HEK293 (cell line): Measurements from ENCODE around the gene NDUFA3.

Experiments used
- PRDM1 ChIP-seq: fragments of 450-650 bp; formaldehyde crosslinking; IDR thresholded peaks from 2 replicates; pipeline ENCODE4; 2016; ENCODE audit warnings: missing biosample characterization, missing genetic modification characterization
- YY1 ChIP-seq: fragments of 450-650 bp; formaldehyde crosslinking; IDR thresholded peaks from 2 replicates; pipeline ENCODE4 v1.5.1; 2018; ENCODE audit warnings: missing biosample characterization, missing genetic modification characterization
- ZNF112 ChIP-seq: fragments of 450-650 bp; formaldehyde crosslinking; IDR thresholded peaks from 2 replicates; pipeline ENCODE4 v1.5.0; 2017; ENCODE audit warnings: missing biosample characterization, missing genetic modification characterization
- ZNF175 ChIP-seq: fragments of 450-650 bp; formaldehyde crosslinking; IDR thresholded peaks from 2 replicates; pipeline ENCODE4 v1.5.1; 2016; ENCODE audit warnings: missing biosample characterization, missing genetic modification characterization
- ZNF223 ChIP-seq: fragments of 450-650 bp; formaldehyde crosslinking; IDR thresholded peaks from 2 replicates; pipeline ENCODE4 v1.5.1; 2016; ENCODE audit warnings: missing biosample characterization, missing genetic modification characterization
- ZNF449 ChIP-seq: fragments of 450-650 bp; formaldehyde crosslinking; IDR thresholded peaks from 2 replicates; pipeline ENCODE4 v1.5.1; 2017; ENCODE audit warnings: missing biosample characterization, mild to moderate bottlenecking, missing genetic modification characterization, moderate library complexity
- ZNF548 ChIP-seq: fragments of 450-650 bp; formaldehyde crosslinking; IDR thresholded peaks from 2 replicates; pipeline ENCODE4 v1.5.1; 2016; ENCODE audit warnings: missing biosample characterization, missing genetic modification characterization
- ZNF571 ChIP-seq: fragments of 450-650 bp; formaldehyde crosslinking; IDR thresholded peaks from 2 replicates; pipeline ENCODE4 v1.5.0; 2017; ENCODE audit warnings: missing biosample characterization, missing genetic modification characterization
- TF ChIP-seq, protein P1 (sequence below): fragments of 450-650 bp; formaldehyde crosslinking; IDR thresholded peaks from 2 replicates; pipeline ENCODE4 v1.5.1; 2016; ENCODE audit warnings: missing biosample characterization, missing genetic modification characterization

GRCh38 chr19:54124393-54124792 lies 21.7 kb downstream of the NDUFA3 start:
- TF ChIP-seq PRDM1 (no peak), ZNF449 (tag by site-specific recombination) (no peak), YY1 (tag by site-specific recombination) (no peak), ZNF548 (tag by site-specific recombination) (no peak), ZNF112 (tag by site-specific recombination) (no peak), ZNF571 (tag by site-specific recombination) (no peak), ZNF175 (tag by site-specific recombination) (no peak), ZNF223 (tag by site-specific recombination) (no peak)
- TF ChIP-seq, protein P1, sequence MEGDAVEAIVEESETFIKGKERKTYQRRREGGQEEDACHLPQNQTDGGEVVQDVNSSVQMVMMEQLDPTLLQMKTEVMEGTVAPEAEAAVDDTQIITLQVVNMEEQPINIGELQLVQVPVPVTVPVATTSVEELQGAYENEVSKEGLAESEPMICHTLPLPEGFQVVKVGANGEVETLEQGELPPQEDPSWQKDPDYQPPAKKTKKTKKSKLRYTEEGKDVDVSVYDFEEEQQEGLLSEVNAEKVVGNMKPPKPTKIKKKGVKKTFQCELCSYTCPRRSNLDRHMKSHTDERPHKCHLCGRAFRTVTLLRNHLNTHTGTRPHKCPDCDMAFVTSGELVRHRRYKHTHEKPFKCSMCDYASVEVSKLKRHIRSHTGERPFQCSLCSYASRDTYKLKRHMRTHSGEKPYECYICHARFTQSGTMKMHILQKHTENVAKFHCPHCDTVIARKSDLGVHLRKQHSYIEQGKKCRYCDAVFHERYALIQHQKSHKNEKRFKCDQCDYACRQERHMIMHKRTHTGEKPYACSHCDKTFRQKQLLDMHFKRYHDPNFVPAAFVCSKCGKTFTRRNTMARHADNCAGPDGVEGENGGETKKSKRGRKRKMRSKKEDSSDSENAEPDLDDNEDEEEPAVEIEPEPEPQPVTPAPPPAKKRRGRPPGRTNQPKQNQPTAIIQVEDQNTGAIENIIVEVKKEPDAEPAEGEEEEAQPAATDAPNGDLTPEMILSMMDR (tag by site-specific recombination), result no peak
